Lung microvascular endothelial cell (primary cell): ENCODE measurements around the gene STAB2. TPM values are rescaled to one million over a fixed set of nuclear protein-coding genes. Genes with fewer than 3 reads are reported as not detected.
"Not testable (repeated sequence)": the region's sequence is repeated elsewhere in the genome, so short reads cannot be mapped to it uniquely, and the experiment has no call there.

Source experiments
- DNase-seq, 2 donors: peaks; one replicate each; pipeline versions ENCODE4 v3.0.0 to v3.0.0-alpha.2; 2010; ENCODE audit warnings: low read depth in 2 of 2
- total RNA-seq: library from RNA; depleted of rRNA; stranded (reverse); fragments of >200 nt; gene quantifications from 2 replicates; pipeline ENCODE4 v1.2.1, GENCODE V29; 2014

The STAB2 gene
- total RNA-seq, 1 donor from 2014 or later: 10.5 TPM

- DNase-seq: peak; percentile 54 to 81
Observed at GRCh38 chr12:103806803-103807202, 219.7 kb downstream of the STAB2 start.

- no peak for DNase-seq
Observed at GRCh38 chr12:103807561-103808238, 220.6 kb downstream of the STAB2 start.

GRCh38 chr12:103808239-103808880, 221.3 kb downstream of the STAB2 start:
- no peak for DNase-seq

- no peak for DNase-seq
Observed at GRCh38 chr12:103809154-103809553, 222.1 kb downstream of the STAB2 start.

- DNase-seq: not testable (repeated sequence)
Observed at GRCh38 chr12:103809639-103810038, 222.6 kb downstream of the STAB2 start.

- no peak for DNase-seq
Observed at GRCh38 chr12:103810111-103810510, 223.0 kb downstream of the STAB2 start.

- DNase-seq: no peak
Observed at GRCh38 chr12:103811791-103812190, 224.7 kb downstream of the STAB2 start.

GRCh38 chr12:103812789-103813188, 225.7 kb downstream of the STAB2 start:
- DNase-seq: no peak

- DNase-seq: no peak
Observed at GRCh38 chr12:103813426-103813825, 226.4 kb downstream of the STAB2 start.

- no peak for DNase-seq
Observed at GRCh38 chr12:103813949-103814348, 226.9 kb downstream of the STAB2 start.

- no peak for DNase-seq
Observed at GRCh38 chr12:103814436-103814835, 227.4 kb downstream of the STAB2 start.

Other genes with a start within 250 kb of the STAB2 start
- gene C12orf42, start 91.3 kb upstream of the STAB2 start, total RNA-seq: not detected in 2 replicates